ENCODE measurements around the gene PLCH1. TPM values are rescaled to one million over a fixed set of nuclear protein-coding genes. Genes with fewer than 3 reads are reported as not detected.

The PLCH1 gene
- total RNA-seq, 3 donors from 2014 or later: 0.03 to 0.08 TPM; not detected in 1

- Mint-ChIP-seq H3K27me3 (ENCODE audit: low read depth) (peaks cover 41% of the 10 kb centered on the region), H3K9me3 (no peaks in the 10 kb centered on the region), H3K4me1 (ENCODE audit: low read depth) (peaks cover 6% of the 10 kb centered on the region), H3K4me3 (no peak overlapping the region), H3K36me3 (ENCODE audit: insufficient read depth) (no peaks in the 10 kb centered on the region)
- DNase-seq (no peak), ATAC-seq (no peak)
Observed at GRCh38 chr3:155738580-155739076, 6.2 kb downstream of the PLCH1 start.

- Mint-ChIP-seq H3K9me3 (no peaks in the 10 kb centered on the region), H3K4me1 (ENCODE audit: low read depth) (peaks cover 2% of the 10 kb centered on the region), H3K36me3 (ENCODE audit: insufficient read depth) (no peaks in the 10 kb centered on the region), H3K27me3 (ENCODE audit: low read depth) (peaks cover 40% of the 10 kb centered on the region), H3K4me3 (no peak overlapping the region)
- DNase-seq (no peak), ATAC-seq (no peak)
Observed at GRCh38 chr3:155737844-155738460, 6.9 kb downstream of the PLCH1 start.

- H3K4me1 Mint-ChIP-seq (ENCODE audit: low read depth): no peaks in the 10 kb centered on the region
- peaks cover 42% of the 10 kb centered on the region for H3K27me3 Mint-ChIP-seq (ENCODE audit: low read depth)
- H3K9me3 Mint-ChIP-seq: no peaks in the 10 kb centered on the region
- no peak for ATAC-seq
- no peak overlapping the region for H3K4me3 Mint-ChIP-seq
- no peak for DNase-seq
- H3K36me3 Mint-ChIP-seq (ENCODE audit: insufficient read depth): no peaks in the 10 kb centered on the region
Observed at GRCh38 chr3:155736381-155736780, 8.5 kb downstream of the PLCH1 start.

GRCh38 chr3:155730843-155731242, 14.0 kb downstream of the PLCH1 start:
- no peaks in the 10 kb centered on the region for H3K4me1 Mint-ChIP-seq (ENCODE audit: low read depth)
- H3K36me3 Mint-ChIP-seq (ENCODE audit: insufficient read depth): no peaks in the 10 kb centered on the region
- no peak overlapping the region for H3K4me3 Mint-ChIP-seq
- peaks cover 27% of the 10 kb centered on the region for H3K27me3 Mint-ChIP-seq (ENCODE audit: low read depth)
- H3K9me3 Mint-ChIP-seq: no peaks in the 10 kb centered on the region
- ATAC-seq (no peak), DNase-seq (no peak)

GRCh38 chr3:155727836-155728235, 17.0 kb downstream of the PLCH1 start:
- ATAC-seq: no peak
- Mint-ChIP-seq H3K27me3 (ENCODE audit: low read depth) (peaks cover 17% of the 10 kb centered on the region), H3K36me3 (ENCODE audit: insufficient read depth) (no peaks in the 10 kb centered on the region)

GRCh38 chr3:155714295-155714718, 30.6 kb downstream of the PLCH1 start:
- no peak for ATAC-seq
- Mint-ChIP-seq H3K9me3 (peaks cover 14% of the 10 kb centered on the region), H3K36me3 (ENCODE audit: insufficient read depth) (no peaks in the 10 kb centered on the region), H3K27me3 (ENCODE audit: low read depth) (no peaks in the 10 kb centered on the region), H3K4me1 (ENCODE audit: low read depth) (no peaks in the 10 kb centered on the region), H3K4me3 (no peak overlapping the region)
- DNase-seq: no peak

More at GRCh38 chr3:155727836-155728235, 17.0 kb downstream of the PLCH1 start:
- no peak for DNase-seq
- Mint-ChIP-seq H3K4me1 (ENCODE audit: low read depth) (no peaks in the 10 kb centered on the region), H3K9me3 (no peaks in the 10 kb centered on the region), H3K4me3 (no peak overlapping the region)

GRCh38 chr3:155712008-155712407, 32.9 kb downstream of the PLCH1 start:
- no peak for ATAC-seq
- no peaks in the 10 kb centered on the region for H3K36me3 Mint-ChIP-seq (ENCODE audit: insufficient read depth)
- no peak overlapping the region for H3K4me3 Mint-ChIP-seq
- H3K4me1 Mint-ChIP-seq (ENCODE audit: low read depth): no peaks in the 10 kb centered on the region
- peaks cover 3% of the 10 kb centered on the region for H3K9me3 Mint-ChIP-seq
- H3K27me3 Mint-ChIP-seq (ENCODE audit: low read depth): no peaks in the 10 kb centered on the region
- DNase-seq: no peak

- no peak for ATAC-seq
- no peak for DNase-seq
- Mint-ChIP-seq H3K9me3 (no peaks in the 10 kb centered on the region), H3K4me3 (no peak overlapping the region), H3K27me3 (ENCODE audit: low read depth) (no peaks in the 10 kb centered on the region), H3K4me1 (ENCODE audit: low read depth) (no peaks in the 10 kb centered on the region), H3K36me3 (ENCODE audit: insufficient read depth) (no peaks in the 10 kb centered on the region)
Observed at GRCh38 chr3:155704771-155705559, 39.9 kb downstream of the PLCH1 start.

- peaks cover 2% of the 10 kb centered on the region for H3K27me3 Mint-ChIP-seq (ENCODE audit: low read depth)
- ATAC-seq: no peak
- H3K4me1 Mint-ChIP-seq (ENCODE audit: low read depth): no peaks in the 10 kb centered on the region
- H3K4me3 Mint-ChIP-seq: no peak overlapping the region
- no peak for DNase-seq
- H3K36me3 Mint-ChIP-seq (ENCODE audit: insufficient read depth): no peaks in the 10 kb centered on the region
- no peaks in the 10 kb centered on the region for H3K9me3 Mint-ChIP-seq
Observed at GRCh38 chr3:155704061-155704460, 40.8 kb downstream of the PLCH1 start.

- Mint-ChIP-seq H3K4me3 (no peak overlapping the region), H3K9me3 (no peaks in the 10 kb centered on the region), H3K27me3 (ENCODE audit: low read depth) (peaks cover 2% of the 10 kb centered on the region), H3K36me3 (ENCODE audit: insufficient read depth) (no peaks in the 10 kb centered on the region), H3K4me1 (ENCODE audit: low read depth) (no peaks in the 10 kb centered on the region)
- DNase-seq: no peak
- no peak for ATAC-seq
Observed at GRCh38 chr3:155702745-155703591, 41.9 kb downstream of the PLCH1 start.

GRCh38 chr3:155701882-155702465, 42.9 kb downstream of the PLCH1 start:
- Mint-ChIP-seq H3K9me3 (no peaks in the 10 kb centered on the region), H3K27me3 (ENCODE audit: low read depth) (peaks cover 2% of the 10 kb centered on the region), H3K4me3 (no peak overlapping the region), H3K36me3 (ENCODE audit: insufficient read depth) (no peaks in the 10 kb centered on the region), H3K4me1 (ENCODE audit: low read depth) (no peaks in the 10 kb centered on the region)
- no peak for DNase-seq
- no peak for ATAC-seq

GRCh38 chr3:155697542-155697941, 47.3 kb downstream of the PLCH1 start:
- Mint-ChIP-seq H3K27me3 (ENCODE audit: low read depth) (peaks cover 2% of the 10 kb centered on the region), H3K4me3 (no peak overlapping the region), H3K9me3 (no peaks in the 10 kb centered on the region), H3K36me3 (ENCODE audit: insufficient read depth) (no peaks in the 10 kb centered on the region), H3K4me1 (ENCODE audit: low read depth) (no peaks in the 10 kb centered on the region)
- no peak for DNase-seq
- ATAC-seq: no peak

- Mint-ChIP-seq H3K4me1 (ENCODE audit: low read depth) (no peaks in the 10 kb centered on the region), H3K36me3 (ENCODE audit: insufficient read depth) (no peaks in the 10 kb centered on the region), H3K4me3 (no peak overlapping the region), H3K27me3 (ENCODE audit: low read depth) (no peaks in the 10 kb centered on the region), H3K9me3 (no peaks in the 10 kb centered on the region)
- DNase-seq (no peak), ATAC-seq (no peak)
Observed at GRCh38 chr3:155690921-155691320, 54.0 kb downstream of the PLCH1 start.

GRCh38 chr3:155688481-155688880, 56.4 kb downstream of the PLCH1 start:
- H3K27me3 Mint-ChIP-seq (ENCODE audit: low read depth): no peaks in the 10 kb centered on the region
- no peak for DNase-seq
- H3K9me3 Mint-ChIP-seq: no peaks in the 10 kb centered on the region
- no peaks in the 10 kb centered on the region for H3K4me1 Mint-ChIP-seq (ENCODE audit: low read depth)
- ATAC-seq: no peak
- no peak overlapping the region for H3K4me3 Mint-ChIP-seq
- no peaks in the 10 kb centered on the region for H3K36me3 Mint-ChIP-seq (ENCODE audit: insufficient read depth)

Data from activated T-cell treated with anti-CD3 and anti-CD28 coated beads, Interleukin-2, amount 50 U/mL, for 4 hours (primary cell).